A172 (cell line): ENCODE data around the gene CACHD1. TPM values are rescaled to one million over a fixed set of nuclear protein-coding genes. Genes with fewer than 3 reads are reported as not detected.
"Not testable (repeated sequence)": the region's sequence is repeated elsewhere in the genome, so short reads cannot be mapped to it uniquely, and the experiment has no call there.

Source experiments
- DNase-seq: peaks from one replicate; pipeline ENCODE4 v3.0.0-alpha.2; 2015; ENCODE audit warnings: low spot score
- total RNA-seq: library from RNA; depleted of rRNA; stranded (reverse); fragments of >200 nt; shearing (Covaris generic); gene quantifications from 2 replicates; pipeline ENCODE4 v1.2.3, GENCODE V29; 2014

Gene CACHD1
- total RNA-seq, 1 experiment from 2014 or later = 4.2 TPM

- DNase-seq = no peak
Measured at GRCh38 chr1:64696879-64697278, 226.9 kb downstream of the CACHD1 start.

GRCh38 chr1:64699327-64699726 lies 229.4 kb downstream of the CACHD1 start:
- no peak for DNase-seq

GRCh38 chr1:64701071-64701470 lies 231.1 kb downstream of the CACHD1 start:
- DNase-seq = no peak

- no peak for DNase-seq
Measured at GRCh38 chr1:64701886-64702285, 232.0 kb downstream of the CACHD1 start.

- DNase-seq = not testable (repeated sequence)
Measured at GRCh38 chr1:64702670-64703069, 232.7 kb downstream of the CACHD1 start.

- no peak for DNase-seq
Measured at GRCh38 chr1:64703600-64703999, 233.7 kb downstream of the CACHD1 start.

GRCh38 chr1:64705591-64705990 lies 235.7 kb downstream of the CACHD1 start:
- no peak for DNase-seq

GRCh38 chr1:64711266-64711665 lies 241.3 kb downstream of the CACHD1 start:
- no peak for DNase-seq

- no peak for DNase-seq
Measured at GRCh38 chr1:64712049-64712448, 242.1 kb downstream of the CACHD1 start.

- DNase-seq = no peak
Measured at GRCh38 chr1:64715186-64715585, 245.3 kb downstream of the CACHD1 start.

GRCh38 chr1:64721135-64721534 lies 251.2 kb downstream of the CACHD1 start:
- no peak for DNase-seq

- DNase-seq = no peak
Measured at GRCh38 chr1:64721576-64722145, 251.7 kb downstream of the CACHD1 start.

GRCh38 chr1:64727861-64728260 lies 257.9 kb downstream of the CACHD1 start:
- DNase-seq = no peak

- no peak for DNase-seq
Measured at GRCh38 chr1:64733581-64734286, 263.8 kb downstream of the CACHD1 start.

- DNase-seq = no peak
Measured at GRCh38 chr1:64734287-64734652, 264.3 kb downstream of the CACHD1 start.

- DNase-seq = not testable (repeated sequence)
Measured at GRCh38 chr1:64740687-64741086, 270.8 kb downstream of the CACHD1 start.
